PC-9 (cell line): ENCODE results near the gene ZNF672. TPM values are rescaled to one million over a fixed set of nuclear protein-coding genes. Genes with fewer than 3 reads are reported as not detected.

Source experiments
- BruUV-seq: library from RNA; stranded (reverse); fragments of 400-500 nt; replicated peaks from 2 replicates; lab custom pipeline; 2021; lab: Mats Ljungman, UMichigan
- CTCF ChIA-PET: fragments of 300-600 bp; sonication (Branson Sonifier 250); formaldehyde crosslinking; loops from one replicate; lab custom pipeline; 2022; ENCODE audit warnings: antibody characterized with exemption; lab: Charles Lee
- POLR2A ChIA-PET: fragments of 300-600 bp; sonication (Branson Sonifier 250); formaldehyde crosslinking; loops from one replicate; lab custom pipeline; 2022; ENCODE audit warnings: antibody characterized with exemption; ENCODE audit not compliant: unreplicated experiment; lab: Charles Lee
- DNase-seq, 2 experiments: peaks; one replicate each; pipeline versions ENCODE4 v3.0.0 to v3.0.0-alpha.2; 2015 to 2022; ENCODE audit warnings: mixed read lengths in 1 of 2
- H2AFZ ChIP-seq: fragments of 200-600 bp; sonication (generic); 2 replicates; pipeline ENCODE4 v1.8.1; 2017; ENCODE audit warnings: antibody characterized with exemption
- H3F3A ChIP-seq: fragments of 200-600 bp; sonication (generic); 2 replicates; pipeline ENCODE4 v1.8.1; 2017; ENCODE audit warnings: antibody characterized with exemption, mild to moderate bottlenecking, low read depth; ENCODE audit not compliant: insufficient read depth
- H3K27ac ChIP-seq: fragments of 200-600 bp; sonication (generic); 2 replicates; pipeline ENCODE4 v1.6.1; 2016; ENCODE audit warnings: mixed run types
- H3K27me3 ChIP-seq: fragments of 200-600 bp; sonication (generic); 2 replicates; pipeline ENCODE4 v1.6.1; 2016; ENCODE audit warnings: low read depth, mixed run types; ENCODE audit not compliant: insufficient read depth
- H3K36me3 ChIP-seq: fragments of 200-600 bp; sonication (generic); 2 replicates; pipeline ENCODE4 v1.6.1; 2016; ENCODE audit warnings: low read depth, mixed run types
- H3K4me1 ChIP-seq: fragments of 200-600 bp; sonication (generic); replicated peaks from 2 replicates; pipeline ENCODE4 v1.6.1; 2016; ENCODE audit warnings: mixed run types; ENCODE audit not compliant: insufficient read depth
- H3K4me2 ChIP-seq: fragments of 200-600 bp; sonication (generic); 2 replicates; pipeline ENCODE4 v1.6.1; 2017; ENCODE audit warnings: mixed run types
- H3K4me3 ChIP-seq: fragments of 200-600 bp; sonication (generic); 2 replicates; pipeline ENCODE4 v1.6.1; 2016; ENCODE audit warnings: mixed run types
- H3K79me2 ChIP-seq: fragments of 200-600 bp; sonication (generic); 2 replicates; pipeline ENCODE4 v1.6.1; 2017; ENCODE audit warnings: low read depth, mixed run types
- H3K9me2 ChIP-seq: fragments of 200-600 bp; sonication (generic); 2 replicates; pipeline ENCODE4 v1.8.1; 2017; ENCODE audit warnings: mild to moderate bottlenecking; ENCODE audit not compliant: insufficient read depth
- H3K9me3 ChIP-seq: fragments of 200-600 bp; sonication (generic); 2 replicates; pipeline ENCODE4 v1.8.1; 2016; ENCODE audit warnings: low read depth; ENCODE audit not compliant: insufficient read depth
- H4K20me1 ChIP-seq: fragments of 200-600 bp; sonication (generic); 2 replicates; pipeline ENCODE4 v1.8.1; 2017; ENCODE audit not compliant: insufficient read depth
- EZH2 ChIP-seq: fragments of 200-600 bp; sonication (generic); IDR thresholded peaks from 2 replicates; pipeline ENCODE4 v1.8.0; 2017; ENCODE audit warnings: antibody characterized with exemption, low read depth
- intact Hi-C: fragments of 100-400 bp; cut with micrococcal nuclease; formaldehyde crosslinking; loops from one replicate; pipeline ENCODE4 v1.10.0; 2022; ENCODE audit not compliant: unreplicated experiment
- microRNA-seq: library from miRNA; unstranded; fragments of <30 nt; microRNA quantifications from one replicate; pipeline ENCODE4 v1.2.0, GENCODE V29; 2021; ENCODE audit warnings: borderline number of aligned reads, borderline replicate concordance
- total RNA-seq: library from RNA; stranded (reverse); gene quantifications from 2 replicates; pipeline ENCODE4 v1.2.3, GENCODE V29; 2021
- TF ChIP-seq, protein P1 (sequence below): fragments of 200-600 bp; sonication (generic); conservative IDR thresholded peaks from 2 replicates; pipeline ENCODE4 v1.6.1; 2017; ENCODE audit warnings: mixed run types, antibody characterized with exemption, mild to moderate bottlenecking, moderate library complexity

ZNF672 gene
- total RNA-seq, 1 experiment from 2014 or later = 24.7 TPM

DNA sequence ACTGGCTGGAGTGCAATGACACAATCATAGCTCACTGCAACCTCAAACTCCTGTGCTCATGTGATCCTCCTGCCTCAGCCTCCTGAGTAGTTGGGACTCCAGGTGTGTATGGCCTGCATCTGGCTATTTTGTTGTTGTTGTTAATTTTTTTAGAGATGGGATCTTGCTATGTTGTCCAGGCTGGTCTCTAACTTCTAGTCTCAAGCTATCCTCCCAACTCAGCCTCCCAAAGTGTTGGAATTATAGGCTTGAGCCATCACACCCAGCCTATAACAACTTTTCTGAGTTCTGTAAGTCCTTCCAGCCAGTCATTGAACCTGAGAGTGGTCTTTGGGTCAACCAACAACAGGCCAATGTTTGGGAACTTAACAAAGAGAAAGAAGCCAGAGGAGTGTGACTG is 56.8 kb downstream of the ZNF672 start:
- Histone ChIP-seq H3K36me3 (no peaks in the 10 kb centered on the region), H3F3A (no peaks in the 10 kb centered on the region), H3K9me2 (no peaks in the 10 kb centered on the region), H3K4me2 (no peak overlapping the region), H3K4me1 (no peaks in the 10 kb centered on the region), H3K9me3 (no peaks in the 10 kb centered on the region), H3K27me3 (peaks cover 18% of the 10 kb centered on the region), H2AFZ (no peak overlapping the region), H3K4me3 (no peak overlapping the region), H4K20me1 (no peaks in the 10 kb centered on the region), H3K27ac (no peak overlapping the region), H3K79me2 (no peaks in the 10 kb centered on the region)
- ChIA-PET CTCF (no interaction called here), POLR2A (no interaction called here)
- intact Hi-C loops = no loop called here
- no peak for DNase-seq
- no peak for TF ChIP-seq EZH2
- TF ChIP-seq, protein P1, sequence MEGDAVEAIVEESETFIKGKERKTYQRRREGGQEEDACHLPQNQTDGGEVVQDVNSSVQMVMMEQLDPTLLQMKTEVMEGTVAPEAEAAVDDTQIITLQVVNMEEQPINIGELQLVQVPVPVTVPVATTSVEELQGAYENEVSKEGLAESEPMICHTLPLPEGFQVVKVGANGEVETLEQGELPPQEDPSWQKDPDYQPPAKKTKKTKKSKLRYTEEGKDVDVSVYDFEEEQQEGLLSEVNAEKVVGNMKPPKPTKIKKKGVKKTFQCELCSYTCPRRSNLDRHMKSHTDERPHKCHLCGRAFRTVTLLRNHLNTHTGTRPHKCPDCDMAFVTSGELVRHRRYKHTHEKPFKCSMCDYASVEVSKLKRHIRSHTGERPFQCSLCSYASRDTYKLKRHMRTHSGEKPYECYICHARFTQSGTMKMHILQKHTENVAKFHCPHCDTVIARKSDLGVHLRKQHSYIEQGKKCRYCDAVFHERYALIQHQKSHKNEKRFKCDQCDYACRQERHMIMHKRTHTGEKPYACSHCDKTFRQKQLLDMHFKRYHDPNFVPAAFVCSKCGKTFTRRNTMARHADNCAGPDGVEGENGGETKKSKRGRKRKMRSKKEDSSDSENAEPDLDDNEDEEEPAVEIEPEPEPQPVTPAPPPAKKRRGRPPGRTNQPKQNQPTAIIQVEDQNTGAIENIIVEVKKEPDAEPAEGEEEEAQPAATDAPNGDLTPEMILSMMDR = no peak
- BruUV-seq = no TSS peak

DNA sequence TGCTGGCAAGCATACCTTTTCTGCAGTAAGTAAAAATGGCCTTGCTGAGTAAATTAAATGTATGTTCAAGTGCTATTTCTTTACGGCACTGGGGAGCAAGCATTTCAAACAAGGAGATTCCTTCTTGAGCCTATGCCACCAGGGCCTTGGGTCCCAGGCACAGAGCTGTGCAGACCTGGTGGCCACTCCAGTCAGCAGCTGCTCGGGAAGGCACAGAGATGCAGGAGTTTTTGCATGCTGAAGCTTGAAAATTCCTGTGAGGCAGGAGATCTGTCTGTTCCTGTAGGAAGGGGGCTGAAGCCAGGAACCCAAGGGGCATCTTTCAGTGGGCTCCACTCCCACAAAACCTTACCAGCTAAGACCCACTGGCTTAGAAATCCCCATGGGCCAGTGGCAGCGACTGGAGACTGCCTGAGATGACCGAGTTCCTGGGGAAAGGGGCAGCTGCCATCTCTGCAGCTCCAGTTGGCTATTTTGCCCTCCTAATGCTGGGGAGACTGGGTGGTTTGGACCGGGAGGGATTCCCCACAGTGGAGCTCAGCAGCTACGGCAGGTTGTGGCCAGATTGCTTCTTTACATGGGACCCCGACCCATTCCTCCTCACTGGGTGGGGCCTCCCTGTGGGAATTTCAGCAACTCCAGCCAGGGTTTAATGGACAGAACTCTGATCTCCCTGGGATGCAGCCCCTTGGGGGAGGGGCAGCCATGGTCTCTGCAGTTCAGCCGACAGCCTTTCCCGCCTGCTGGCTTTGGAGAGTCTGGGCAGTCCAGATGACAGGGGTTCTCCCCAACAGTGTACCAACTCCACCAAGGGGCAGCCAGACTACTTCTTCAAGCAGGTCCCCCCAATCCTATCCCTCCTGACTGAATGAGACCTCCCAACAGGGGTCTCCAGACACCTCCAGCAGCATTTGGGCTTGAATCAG is 59.7 kb downstream of the ZNF672 start:
- ChIA-PET CTCF (interaction anchor here (0.6 kb wide), 1 partner anchor 8 kb away, joined by 3 read pairs; no protein-coding TSS in a partner anchor), POLR2A (no interaction called here)
- Histone ChIP-seq H3K4me3 (no peak overlapping the region), H3K36me3 (no peaks in the 10 kb centered on the region), H3F3A (no peaks in the 10 kb centered on the region), H3K4me2 (no peak overlapping the region), H3K9me2 (no peaks in the 10 kb centered on the region), H2AFZ (no peak overlapping the region), H4K20me1 (no peaks in the 10 kb centered on the region), H3K79me2 (no peaks in the 10 kb centered on the region), H3K27ac (no peak overlapping the region), H3K4me1 (no peaks in the 10 kb centered on the region), H3K27me3 (peaks cover 31% of the 10 kb centered on the region), H3K9me3 (no peaks in the 10 kb centered on the region)
- TF ChIP-seq EZH2 = no peak
- TF ChIP-seq, protein P1 = no peak
- no TSS peak for BruUV-seq
- no peak for DNase-seq
- intact Hi-C loops = no loop called here

Small RNA genes lying within 50 kb of the gene (microRNA-seq; reads per million reads assigned to microRNA genes)
- not detected for gene MIR3124

Other genes starting within 250 kb of the ZNF672 start
- not detected in 2 replicates for gene OR2T10, start 240.5 kb upstream of the ZNF672 start, total RNA-seq
- gene OR2T11, start 203.1 kb upstream of the ZNF672 start, total RNA-seq = not detected in 2 replicates
- gene OR2T35, start 192.9 kb upstream of the ZNF672 start, total RNA-seq = not detected in 2 replicates
- not detected in 2 replicates for gene OR2T27, start 182.7 kb upstream of the ZNF672 start, total RNA-seq
- gene OR14I1, start 135.5 kb upstream of the ZNF672 start, total RNA-seq = not detected in 2 replicates
- 0.74 and 1.4 TPM in 2 replicates for gene LYPD8, start 82.5 kb upstream of the ZNF672 start, total RNA-seq
- 24.6 and 25.6 TPM in 2 replicates for gene SH3BP5L, start 12.3 kb upstream of the ZNF672 start, total RNA-seq
- 46.6 and 51.7 TPM in 2 replicates for gene ZNF692, start 20.9 kb downstream of the ZNF672 start, total RNA-seq
- 5.3 and 5.6 TPM in 2 replicates for gene PGBD2, start 68.0 kb downstream of the ZNF672 start, total RNA-seq